Raji (cell line): Measurements from ENCODE around the gene RSPO3.

Experiments used
- POLR2A ChIP-seq: IDR thresholded peaks from 2 replicates; pipeline ENCODE4 v1.6.1; 2011; ENCODE audit warnings: low read depth, low read length, control low read depth; ENCODE audit not compliant: insufficient read depth

The RSPO3 gene

GRCh38 chr6:127173156-127173940 lies 54.9 kb downstream of the RSPO3 start:
- TF ChIP-seq POLR2A, result no peak

GRCh38 chr6:127176146-127176545 lies 57.7 kb downstream of the RSPO3 start:
- TF ChIP-seq POLR2A, result no peak

- TF ChIP-seq POLR2A, result no peak
These were observed 58.8 kb downstream of the RSPO3 start for GRCh38 chr6:127177030-127177922.

GRCh38 chr6:127177923-127178231 lies 59.4 kb downstream of the RSPO3 start:
- TF ChIP-seq POLR2A, result no peak

GRCh38 chr6:127178746-127179145 lies 60.3 kb downstream of the RSPO3 start:
- no peak for TF ChIP-seq POLR2A

GRCh38 chr6:127180426-127180825 lies 62.0 kb downstream of the RSPO3 start:
- TF ChIP-seq POLR2A, result no peak

GRCh38 chr6:127182501-127182900 lies 64.0 kb downstream of the RSPO3 start:
- no peak for TF ChIP-seq POLR2A

GRCh38 chr6:127185437-127185995 lies 67.0 kb downstream of the RSPO3 start:
- TF ChIP-seq POLR2A, result no peak

GRCh38 chr6:127186889-127187288 lies 68.4 kb downstream of the RSPO3 start:
- no peak for TF ChIP-seq POLR2A

GRCh38 chr6:127188744-127189143 lies 70.3 kb downstream of the RSPO3 start:
- TF ChIP-seq POLR2A, result no peak

- TF ChIP-seq POLR2A, result no peak
These were observed 72.1 kb downstream of the RSPO3 start for GRCh38 chr6:127190552-127190951.

GRCh38 chr6:127191716-127192115 lies 73.2 kb downstream of the RSPO3 start:
- no peak for TF ChIP-seq POLR2A

- TF ChIP-seq POLR2A, result no peak
These were observed 74.6 kb downstream of the RSPO3 start for GRCh38 chr6:127192911-127193541.

- TF ChIP-seq POLR2A, result no peak
These were observed 77.4 kb downstream of the RSPO3 start for GRCh38 chr6:127195833-127196232.

- TF ChIP-seq POLR2A, result no peak
These were observed 80.1 kb downstream of the RSPO3 start for GRCh38 chr6:127198549-127198948.
